ENCODE data around the gene SUPT5H. TPM values are rescaled to one million over a fixed set of nuclear protein-coding genes. Genes with fewer than 3 reads are reported as not detected.

Gene SUPT5H
- total RNA-seq, 1 donor from 2014 or later = 91.4 TPM

GRCh38 chr19:39469567-39469966, 24.2 kb downstream of the SUPT5H start:
- intact Hi-C loops (cut with micrococcal nuclease) = no loop called here
- Histone ChIP-seq H3K4me1 (no peaks in the 10 kb centered on the region), H3K27ac (replicated peaks) (no peak overlapping the region), H3K27me3 (ENCODE audit: low read depth) (no peaks in the 10 kb centered on the region), H3K4me3 (no peak overlapping the region), H3K9me3 (replicated peaks) (no peaks in the 10 kb centered on the region), H3K36me3 (peaks cover 100% of the 10 kb centered on the region)
- TF ChIP-seq CTCF (IDR thresholded peaks at IDR 0.05; ENCODE audit: borderline replicate concordance) = no peak
- DNase-seq = no peak

GRCh38 chr19:39470724-39471339, 25.4 kb downstream of the SUPT5H start:
- H3K4me3 ChIP-seq = no peak overlapping the region
- H3K27ac ChIP-seq (replicated peaks) = no peak overlapping the region
- H3K9me3 ChIP-seq (replicated peaks) = no peaks in the 10 kb centered on the region
- peaks cover 6% of the 10 kb centered on the region for H3K4me1 ChIP-seq
- no peak for TF ChIP-seq CTCF (IDR thresholded peaks at IDR 0.05; ENCODE audit: borderline replicate concordance)
- H3K27me3 ChIP-seq (ENCODE audit: low read depth) = no peaks in the 10 kb centered on the region
- intact Hi-C loops (cut with micrococcal nuclease) = no loop called here
- H3K36me3 ChIP-seq = peaks cover 98% of the 10 kb centered on the region
- no peak for DNase-seq

DNA sequence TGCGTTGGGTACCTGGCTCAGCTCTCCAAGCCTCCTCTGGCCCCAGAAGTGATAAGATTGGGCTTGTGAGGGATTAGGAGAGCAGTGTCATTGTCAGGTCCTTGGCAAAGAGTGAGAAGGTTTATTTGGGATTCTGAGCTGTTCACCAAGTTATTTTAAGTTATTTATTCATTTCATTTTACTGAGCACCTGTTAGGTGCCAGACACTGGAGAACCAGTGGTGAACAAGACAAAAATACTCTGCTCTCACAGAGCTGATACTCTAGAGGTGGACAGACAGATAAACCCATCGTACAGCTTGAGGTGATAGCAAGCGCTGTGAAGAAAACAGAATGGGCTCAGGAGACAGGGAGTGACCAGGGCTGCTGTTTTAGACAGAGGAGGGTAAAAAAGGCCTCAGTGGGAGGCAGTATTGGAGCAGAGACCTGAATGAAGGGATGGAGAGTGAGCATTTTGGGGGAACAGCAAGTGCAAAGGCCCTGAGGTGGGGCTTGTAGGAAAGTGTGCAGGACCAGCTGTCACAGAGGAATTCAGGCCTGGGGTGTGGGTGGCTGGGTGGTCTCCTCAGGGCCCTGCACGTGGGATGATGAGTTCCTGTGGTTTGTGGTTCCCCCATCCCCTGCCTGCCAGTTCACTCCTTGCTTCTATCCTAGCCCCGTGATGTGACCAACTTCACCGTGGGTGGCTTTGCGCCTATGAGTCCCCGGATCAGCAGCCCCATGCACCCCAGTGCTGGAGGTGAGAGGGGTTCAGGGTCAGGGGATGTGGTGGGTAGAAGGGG, 26.6 kb downstream of the SUPT5H start:
- intact Hi-C loops (cut with micrococcal nuclease) = no loop called here
- no peak for TF ChIP-seq CTCF (IDR thresholded peaks at IDR 0.05; ENCODE audit: borderline replicate concordance)
- H3K4me1 ChIP-seq = peaks cover 11% of the 10 kb centered on the region
- H3K9me3 ChIP-seq (replicated peaks) = no peaks in the 10 kb centered on the region
- no peak overlapping the region for H3K27ac ChIP-seq (replicated peaks)
- H3K36me3 ChIP-seq = peaks cover 93% of the 10 kb centered on the region
- DNase-seq = no peak
- H3K4me3 ChIP-seq = no peak overlapping the region
- H3K27me3 ChIP-seq (ENCODE audit: low read depth) = no peaks in the 10 kb centered on the region

DNA sequence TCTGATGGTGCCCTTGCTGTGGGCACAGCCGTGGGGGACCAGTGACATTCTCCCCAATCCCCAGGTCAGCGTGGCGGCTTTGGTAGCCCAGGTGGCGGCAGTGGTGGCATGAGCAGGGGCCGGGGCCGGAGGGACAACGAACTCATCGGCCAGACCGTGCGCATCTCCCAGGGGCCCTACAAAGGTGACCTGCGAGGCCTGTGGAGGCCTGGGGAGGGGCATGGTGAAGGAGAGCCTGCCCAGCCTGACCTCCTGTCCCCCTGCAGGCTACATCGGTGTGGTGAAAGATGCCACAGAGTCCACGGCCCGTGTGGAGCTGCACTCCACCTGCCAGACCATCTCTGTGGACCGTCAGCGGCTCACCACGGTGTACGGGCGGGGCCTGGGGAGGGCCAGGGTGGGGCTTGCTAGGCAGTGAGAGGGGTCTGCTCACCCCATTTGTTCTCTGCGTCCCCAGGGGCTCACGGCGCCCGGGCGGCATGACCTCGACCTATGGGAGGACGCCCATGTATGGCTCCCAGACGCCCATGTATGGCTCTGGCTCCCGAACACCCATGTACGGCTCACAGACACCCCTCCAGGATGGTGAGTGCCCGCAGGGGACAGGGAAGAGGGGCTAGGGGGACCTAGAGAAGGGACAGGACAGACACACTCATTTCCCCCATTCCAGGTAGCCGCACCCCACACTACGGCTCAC, 27.5 kb downstream of the SUPT5H start:
- intact Hi-C loops (cut with micrococcal nuclease) = no loop called here
- no peak for DNase-seq
- Histone ChIP-seq H3K4me3 (no peak overlapping the region), H3K9me3 (replicated peaks) (no peaks in the 10 kb centered on the region), H3K4me1 (peaks cover 11% of the 10 kb centered on the region), H3K36me3 (peaks cover 83% of the 10 kb centered on the region), H3K27ac (replicated peaks) (no peak overlapping the region), H3K27me3 (ENCODE audit: low read depth) (no peaks in the 10 kb centered on the region)
- TF ChIP-seq CTCF (IDR thresholded peaks at IDR 0.05; ENCODE audit: borderline replicate concordance) = no peak

DNA sequence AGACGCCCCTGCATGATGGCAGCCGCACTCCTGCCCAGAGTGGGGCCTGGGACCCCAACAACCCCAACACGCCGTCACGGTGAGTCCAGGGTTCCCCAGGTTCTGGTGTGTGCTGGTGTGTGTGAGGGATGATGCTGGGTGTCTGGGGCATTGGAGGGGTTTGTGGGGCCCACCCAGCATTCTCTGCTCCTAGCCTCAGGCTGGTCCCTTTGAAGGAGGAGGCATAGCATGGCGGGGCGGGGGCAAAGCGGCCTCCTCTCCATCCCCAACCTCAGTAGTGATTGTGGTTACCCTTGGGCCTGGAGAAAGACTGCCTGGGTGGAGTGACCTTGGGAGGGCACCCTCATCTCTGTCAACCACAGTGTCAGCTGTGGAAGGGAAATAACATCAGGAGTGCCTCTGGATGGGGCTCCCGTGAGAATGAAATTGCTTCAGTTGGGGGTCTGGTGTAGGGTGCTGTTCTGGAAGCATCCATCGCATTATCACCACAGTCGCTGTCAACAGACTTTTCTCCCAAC, 28.1 kb downstream of the SUPT5H start:
- Histone ChIP-seq H3K4me3 (no peak overlapping the region), H3K4me1 (peaks cover 11% of the 10 kb centered on the region), H3K36me3 (peaks cover 77% of the 10 kb centered on the region), H3K27me3 (ENCODE audit: low read depth) (no peaks in the 10 kb centered on the region), H3K9me3 (replicated peaks) (no peaks in the 10 kb centered on the region), H3K27ac (replicated peaks) (no peak overlapping the region)
- no peak for DNase-seq
- intact Hi-C loops (cut with micrococcal nuclease) = no loop called here
- TF ChIP-seq CTCF (IDR thresholded peaks at IDR 0.05; ENCODE audit: borderline replicate concordance) = no peak
